Posterior vena cava (tissue), 2 donors: ENCODE data around the gene KDM2B. TPM values are rescaled to one million over a fixed set of nuclear protein-coding genes. Genes with fewer than 3 reads are reported as not detected.

ENCODE experiments used
- DNase-seq: peaks from one replicate; pipeline ENCODE4 v3.0.0-alpha.2; 2020; ENCODE audit warnings: low spot score
- intact Hi-C, 2 donors: fragments of 100-400 bp; cut with DNase I; formaldehyde crosslinking; loops; one replicate each; pipeline versions ENCODE4 v1.14.1 to v1.14.2; 2022 to 2023
- long read RNA-seq, 2 donors: library from polyadenylated mRNA; unstranded; transcript quantifications; one replicate each; pipeline ENCODE4 v2.0.0, GENCODE V29; 2020 to 2021
- total RNA-seq, 2 donors: library from RNA; stranded (reverse); fragmentation: NEBNext Ultra II Directional; extraction: Animal tissue kit (Norgen Biotek cat#: 25700); gene quantifications; one replicate each; pipeline ENCODE4 v1.2.1, GENCODE V29; 2021
- donor health status: DM: yes; HTN: yes; CAD: no.
- donor health status: DM: yes; HTN: yes; CAD: no.

Gene KDM2B
- 10 to 100 TPM; 14.6 to 15.6 TPM for total RNA-seq
- long read RNA-seq, donor 1, partial matches to known transcripts, result 3 of 9 reads
- long read RNA-seq, donor 1, other reads (novel, unspliced or antisense), result 6 of 9 reads
- long read RNA-seq, donor 2, partial matches to known transcripts, result 5 of 10 reads
- long read RNA-seq, donor 2, other reads (novel, unspliced or antisense), result 4 of 10 reads

DNA sequence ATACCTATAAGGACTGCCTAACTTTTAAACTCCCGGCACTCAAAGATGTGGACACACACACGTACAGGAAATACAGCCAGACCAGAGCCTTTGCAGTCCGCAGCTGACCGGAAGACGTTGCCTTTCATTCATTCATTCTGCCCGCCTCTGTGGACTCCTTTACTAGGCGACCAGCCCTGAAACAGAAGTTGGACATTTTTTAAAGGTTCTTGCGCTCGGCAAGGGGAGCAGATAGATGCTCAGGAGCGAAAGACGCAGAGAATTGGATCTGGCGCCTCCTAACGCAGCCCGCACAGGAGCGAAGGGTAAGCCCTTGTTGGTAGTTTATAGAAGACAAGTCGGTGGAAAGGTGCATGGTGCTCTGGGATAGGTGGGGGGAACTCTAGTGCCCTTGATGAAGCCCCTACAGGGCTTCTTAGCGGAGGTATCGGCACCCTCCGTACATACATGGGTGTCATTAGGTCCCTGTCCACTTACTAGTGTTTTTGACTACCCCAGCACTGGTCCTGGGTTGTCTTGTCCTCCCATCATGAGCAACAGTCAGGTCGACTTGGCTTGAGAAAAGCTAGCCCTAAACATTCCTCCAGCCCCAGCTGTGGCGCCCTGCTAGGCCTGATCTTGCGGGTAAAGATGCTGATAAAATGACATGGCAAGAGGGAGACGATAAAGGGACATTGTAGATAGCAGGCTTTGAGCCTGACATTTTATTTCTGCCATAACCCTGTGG is at the start of gene KDM2B:
TSS of gene KDM2B (minus strand) at position 65 of the 727 bp plus-strand sequence. CDS start 112 bp downstream, outside the sequence.
- DNase-seq, result no peak
- intact Hi-C loops, result no loop called here

- intact Hi-C loops, result loop anchor here (5.0 to 10.0 kb wide), 2 partner anchors 51 to 74 kb away; no protein-coding TSS in a partner anchor
- DNase-seq, result no peak
These were observed 47.7 kb upstream of the KDM2B start for GRCh38 chr12:121628536-121628935.

DNA sequence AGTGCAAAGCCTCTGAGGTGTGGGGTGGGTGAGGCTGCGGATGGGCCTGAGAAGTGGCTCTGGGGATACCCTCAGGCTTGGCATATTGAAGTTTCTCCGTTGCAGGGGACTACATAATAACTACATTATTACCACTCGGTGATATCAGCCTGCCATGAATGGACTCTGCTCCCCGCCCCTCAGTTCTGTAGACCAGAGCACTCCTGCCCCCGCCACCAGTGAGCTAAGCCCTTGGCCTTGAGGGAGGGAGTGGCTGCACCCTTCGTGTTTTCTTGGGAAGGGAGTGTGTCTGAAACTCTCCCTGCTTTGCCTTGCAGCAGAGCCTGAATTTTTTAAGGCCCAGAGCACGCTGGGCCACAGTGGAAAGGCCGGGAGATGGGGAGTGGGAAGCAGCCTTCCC is 47.2 kb upstream of the KDM2B start:
- intact Hi-C loops, result loop anchor here (5.0 to 10.0 kb wide), 2 partner anchors 51 to 73 kb away; no protein-coding TSS in a partner anchor
- no peak for DNase-seq

DNA sequence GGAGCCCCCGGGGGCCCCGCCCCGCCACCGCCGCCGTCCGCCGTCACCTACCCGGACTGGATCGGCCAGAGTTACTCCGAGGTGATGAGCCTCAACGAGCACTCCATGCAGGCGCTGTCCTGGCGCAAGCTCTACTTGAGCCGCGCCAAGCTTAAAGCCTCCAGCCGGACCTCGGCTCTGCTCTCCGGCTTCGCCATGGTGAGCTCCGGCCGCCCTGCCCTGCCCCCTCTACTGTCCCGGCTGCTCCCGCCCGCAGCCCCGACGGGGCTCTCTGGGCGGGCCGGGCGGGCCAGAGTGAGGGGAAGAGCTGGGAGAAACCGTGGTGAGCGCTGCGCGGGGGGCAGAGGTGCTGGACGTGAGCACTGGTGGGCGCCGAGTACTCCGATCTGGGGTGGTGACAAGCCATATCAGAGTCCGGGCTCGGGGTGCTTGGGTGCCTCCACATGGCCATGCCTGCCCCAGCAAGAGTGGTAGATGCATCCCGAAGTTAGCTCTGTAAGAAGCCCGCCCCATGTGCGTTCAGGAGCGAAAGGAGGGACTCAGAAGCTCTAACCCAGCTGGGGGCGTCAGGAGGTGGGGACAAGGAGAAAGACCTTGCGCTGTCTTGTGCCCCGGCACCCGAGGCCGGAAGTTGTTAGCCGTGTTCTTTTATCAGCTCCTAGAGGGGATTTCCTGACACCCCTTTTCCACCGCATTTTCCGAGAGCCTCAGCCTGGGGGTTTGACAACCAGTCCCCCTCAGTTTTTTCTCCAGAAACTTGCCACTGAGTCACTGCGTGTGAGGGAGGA is 46.2 kb upstream of the KDM2B start:
- DNase-seq, result peak; percentile 88
- intact Hi-C loops, result loop anchor here (5.0 to 10.0 kb wide), 2 partner anchors 50 to 72 kb away; no protein-coding TSS in a partner anchor

DNA sequence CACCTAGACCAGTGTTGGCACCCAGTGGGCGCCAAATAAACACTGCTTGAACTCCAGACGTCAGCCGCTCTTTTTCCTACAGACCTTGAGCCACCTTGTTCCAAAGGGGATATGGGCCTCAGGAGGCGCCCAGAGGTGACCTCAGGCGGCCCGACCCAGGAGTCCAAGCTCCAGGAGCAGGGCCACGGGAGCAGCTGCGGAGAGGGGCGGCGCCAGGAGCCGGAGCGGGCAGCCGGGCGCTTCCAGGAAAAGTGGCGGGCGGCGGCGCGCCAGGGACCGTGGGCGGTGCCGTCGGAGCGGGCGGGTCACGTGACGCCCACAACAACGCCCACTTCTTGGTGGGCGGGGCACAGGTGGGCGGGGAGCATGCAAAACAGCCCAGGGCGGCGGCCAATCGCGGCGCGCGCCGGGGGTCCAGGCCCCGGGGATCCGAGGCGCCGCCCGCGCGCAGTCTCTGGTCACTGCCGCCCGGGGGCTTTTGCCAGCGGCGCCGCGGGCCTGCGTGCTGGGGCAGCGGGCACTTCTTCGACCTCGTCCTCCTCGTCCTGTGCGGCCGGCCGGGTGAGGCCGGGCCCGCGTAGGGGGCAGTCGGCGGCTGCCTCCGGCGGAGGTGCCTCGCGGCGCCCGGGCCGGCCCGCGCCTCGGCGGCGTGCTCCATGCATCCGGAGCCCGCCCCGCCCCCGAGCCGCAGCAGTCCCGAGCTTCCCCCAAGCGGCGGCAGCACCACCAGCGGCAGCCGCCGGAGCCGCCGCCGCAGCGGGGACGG is 45.4 kb upstream of the KDM2B start, which contains the start of gene ORAI1:
TSS of gene ORAI1 (plus strand) at position 444 of the 766 bp plus-strand sequence.
- intact Hi-C loops, result loop anchor here (5.0 to 10.0 kb wide), 2 partner anchors 49 to 71 kb away; no protein-coding TSS in a partner anchor
- peak; percentile 99 for DNase-seq

DNA sequence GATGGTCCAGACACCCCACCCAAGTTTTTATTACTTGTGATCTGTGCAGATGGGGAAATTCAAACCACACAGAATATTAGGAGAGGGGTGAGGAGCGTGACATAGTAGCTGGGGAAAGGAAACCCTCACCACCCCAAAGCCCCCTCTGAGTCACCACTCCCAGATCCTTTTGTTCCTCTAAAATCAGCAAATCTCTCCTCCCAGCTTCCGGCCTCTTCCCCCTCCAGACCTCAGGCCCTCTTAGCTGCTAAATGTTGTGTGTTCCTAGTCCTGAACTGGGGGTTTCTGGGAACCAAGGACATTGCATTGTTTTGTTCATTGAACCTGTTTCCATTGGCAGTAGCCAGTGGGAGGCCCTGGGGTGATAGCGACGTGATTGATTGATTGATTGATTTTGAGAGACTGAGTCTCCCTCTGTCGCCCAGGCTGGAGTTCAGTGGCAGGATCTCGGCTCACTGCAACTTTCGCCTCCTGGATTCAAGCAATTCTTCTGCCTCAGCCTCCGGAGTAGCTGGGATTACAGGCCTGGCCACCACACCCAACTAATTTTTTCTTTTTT is 39.6 kb upstream of the KDM2B start:
- intact Hi-C loops, result loop anchor here (5.0 to 10.0 kb wide), 2 partner anchors 66 to 68 kb away; no protein-coding TSS in a partner anchor
- no peak for DNase-seq

DNA sequence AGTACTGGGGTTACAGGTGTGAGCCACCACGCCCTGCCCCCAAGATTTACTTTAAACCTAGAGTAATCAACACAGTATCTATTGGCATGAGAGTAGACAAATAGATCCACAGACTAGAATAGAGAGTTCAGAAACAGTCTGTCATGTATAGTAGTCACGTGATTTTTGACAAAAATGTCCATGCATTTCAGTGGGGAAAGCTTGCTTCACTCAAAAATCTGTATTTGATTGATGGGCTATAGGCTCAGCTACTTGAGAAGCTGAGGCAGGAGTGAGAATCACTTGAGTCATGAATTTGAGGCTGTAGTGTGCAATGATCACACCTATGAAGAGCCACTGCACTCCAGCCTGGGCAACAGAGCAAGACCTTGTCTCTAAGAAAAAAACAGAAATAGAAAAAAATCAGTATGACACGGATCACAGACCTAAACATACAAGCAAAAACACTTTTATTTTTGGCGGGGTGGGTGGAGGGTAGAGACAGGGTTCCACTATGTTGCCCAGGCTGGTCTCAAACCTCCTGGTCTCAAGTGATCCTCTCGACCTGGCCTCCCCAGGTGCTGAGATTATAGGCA is 37.9 kb upstream of the KDM2B start:
- no peak for DNase-seq
- intact Hi-C loops, result no loop called here

DNA sequence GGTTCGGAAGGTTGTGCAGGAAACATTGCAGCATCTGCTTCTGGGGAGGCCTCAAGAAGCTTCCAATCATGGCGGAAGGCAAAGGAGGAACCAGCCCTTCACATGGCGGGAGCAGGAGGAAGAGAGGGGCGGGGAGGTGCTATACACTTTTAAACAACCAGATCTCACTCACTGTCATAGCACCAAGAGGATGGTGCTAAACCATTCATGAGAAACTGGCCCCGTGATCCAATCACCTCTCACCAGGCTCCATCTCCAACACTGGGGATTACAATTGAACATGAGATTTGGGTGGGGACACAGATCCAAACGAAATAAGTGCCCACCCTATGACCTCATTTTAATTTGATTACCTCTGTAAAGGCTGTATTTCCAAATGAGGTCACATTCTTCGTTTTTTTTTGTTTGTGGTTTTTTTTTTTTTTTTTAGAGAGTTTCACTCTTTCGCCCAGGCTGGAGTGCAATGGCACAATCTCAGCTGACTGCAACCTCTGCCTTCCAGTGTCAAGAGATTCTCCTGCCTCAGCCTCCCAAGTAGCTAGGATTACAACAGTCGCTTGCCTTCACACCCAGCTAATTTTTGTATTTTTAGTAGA is 34.1 kb upstream of the KDM2B start:
- intact Hi-C loops, result no loop called here
- no peak for DNase-seq

GRCh38 chr12:121613462-121613861 is 32.6 kb upstream of the KDM2B start:
- DNase-seq, result no peak
- intact Hi-C loops, result loop anchor here in 1 of 2 donors (1.0 kb wide), 1 partner anchor 10 kb away; no protein-coding TSS in a partner anchor

DNA sequence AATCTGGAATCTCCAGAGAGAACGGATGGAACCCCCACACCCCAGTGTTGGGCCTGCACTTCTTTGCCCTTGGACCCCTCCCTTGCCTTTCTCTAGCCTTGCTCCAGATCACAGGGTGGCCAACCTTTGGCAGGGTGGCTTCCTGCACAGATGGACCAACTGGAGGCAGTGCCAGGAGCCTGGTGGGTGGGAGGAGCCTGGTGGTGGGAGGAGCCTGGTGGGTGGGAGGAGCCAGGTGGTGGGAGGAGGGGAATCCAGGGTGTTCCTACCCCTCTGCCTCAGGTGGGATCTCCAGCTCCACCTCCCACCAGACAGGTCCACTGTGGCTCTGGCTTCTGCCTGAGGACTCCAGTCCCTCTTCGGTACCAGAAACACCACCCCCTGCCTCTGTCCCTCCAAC is 30.5 kb upstream of the KDM2B start:
- intact Hi-C loops, result no loop called here
- DNase-seq, result no peak

DNA sequence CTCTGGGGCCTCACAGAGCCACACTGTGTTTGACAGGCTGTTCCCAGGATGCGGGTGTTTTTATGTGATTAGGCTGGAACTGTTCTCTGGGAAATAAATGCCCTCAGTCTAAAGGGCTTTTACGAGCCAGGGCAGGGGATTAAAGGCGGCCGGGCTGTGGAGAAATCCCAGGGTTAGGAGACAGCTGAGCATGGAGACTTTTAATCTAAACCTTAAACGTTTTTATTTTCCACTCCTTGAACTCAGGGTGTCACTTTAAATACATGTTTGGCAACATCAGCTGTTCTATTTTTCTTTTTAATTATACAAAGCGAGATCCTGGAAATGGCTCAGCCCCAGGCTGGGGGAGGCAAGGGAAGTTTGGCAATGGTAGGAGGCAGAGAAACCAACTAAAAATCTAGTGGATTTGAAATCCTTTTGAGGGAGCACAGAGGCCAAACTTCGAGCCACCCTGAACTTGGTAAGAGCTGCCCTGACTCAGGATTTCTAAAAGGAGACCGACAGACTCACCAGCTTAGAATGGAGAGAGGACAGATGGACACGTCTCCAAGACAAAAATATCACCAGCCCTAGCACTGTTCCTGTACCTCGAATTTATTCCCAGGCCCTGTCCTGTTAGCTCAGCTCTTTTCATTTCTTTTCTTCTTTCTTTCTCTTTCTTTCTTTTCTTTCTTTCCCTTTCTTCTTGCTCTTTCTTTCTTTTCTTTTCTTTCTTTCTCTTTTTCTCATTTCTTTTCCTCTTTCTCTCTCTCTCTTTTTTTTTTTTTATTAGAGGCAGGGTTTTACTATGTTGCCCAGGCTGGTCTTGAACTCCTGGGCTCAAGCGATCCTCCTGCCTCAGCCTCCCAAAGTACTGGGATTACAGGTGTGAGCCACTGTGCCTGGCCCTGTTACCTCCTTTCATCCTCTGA is 29.7 kb upstream of the KDM2B start:
- DNase-seq, result no peak
- intact Hi-C loops, result no loop called here

DNA sequence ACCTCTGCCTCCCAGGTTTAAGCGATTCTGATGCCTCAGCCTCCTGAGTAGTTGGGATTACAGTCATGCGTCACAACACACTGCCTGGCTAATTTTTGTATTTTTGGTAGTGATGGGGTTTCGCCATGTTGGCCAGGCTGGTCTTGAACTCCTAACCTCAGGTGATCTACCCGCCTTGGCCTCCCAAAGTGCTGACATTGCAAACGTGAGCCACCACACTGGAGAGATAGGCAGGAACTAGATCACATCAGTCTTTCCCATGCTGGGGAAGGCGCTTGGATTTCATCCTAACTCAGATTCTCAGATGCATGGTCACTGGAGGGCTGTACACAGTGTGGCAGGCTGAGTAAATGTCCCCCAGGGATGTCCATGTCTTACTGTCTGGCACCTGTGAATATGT is 27.5 kb upstream of the KDM2B start:
- intact Hi-C loops, result no loop called here
- no peak for DNase-seq

DNA sequence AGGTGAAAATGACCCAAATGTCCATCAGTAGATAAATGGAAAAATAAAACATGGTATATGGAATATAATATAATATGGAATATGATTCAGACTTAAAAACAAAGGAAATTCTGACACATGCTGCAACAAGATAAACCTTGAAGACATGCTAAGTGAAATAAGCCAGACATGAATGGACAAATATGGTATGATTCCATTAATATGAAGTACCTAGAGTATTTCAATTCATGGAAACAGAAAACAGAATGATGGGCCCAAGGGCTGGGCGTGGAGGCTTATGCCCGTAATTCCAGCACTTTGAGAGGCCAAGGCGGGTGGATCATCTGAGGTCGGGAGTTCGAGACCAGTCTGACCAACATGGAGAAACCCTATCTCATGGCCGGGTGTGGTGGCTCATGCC is 22.8 kb upstream of the KDM2B start:
- intact Hi-C loops, result no loop called here
- DNase-seq, result no peak

GRCh38 chr12:121602766-121603165 is 21.9 kb upstream of the KDM2B start:
- intact Hi-C loops, result no loop called here
- DNase-seq, result no peak

DNA sequence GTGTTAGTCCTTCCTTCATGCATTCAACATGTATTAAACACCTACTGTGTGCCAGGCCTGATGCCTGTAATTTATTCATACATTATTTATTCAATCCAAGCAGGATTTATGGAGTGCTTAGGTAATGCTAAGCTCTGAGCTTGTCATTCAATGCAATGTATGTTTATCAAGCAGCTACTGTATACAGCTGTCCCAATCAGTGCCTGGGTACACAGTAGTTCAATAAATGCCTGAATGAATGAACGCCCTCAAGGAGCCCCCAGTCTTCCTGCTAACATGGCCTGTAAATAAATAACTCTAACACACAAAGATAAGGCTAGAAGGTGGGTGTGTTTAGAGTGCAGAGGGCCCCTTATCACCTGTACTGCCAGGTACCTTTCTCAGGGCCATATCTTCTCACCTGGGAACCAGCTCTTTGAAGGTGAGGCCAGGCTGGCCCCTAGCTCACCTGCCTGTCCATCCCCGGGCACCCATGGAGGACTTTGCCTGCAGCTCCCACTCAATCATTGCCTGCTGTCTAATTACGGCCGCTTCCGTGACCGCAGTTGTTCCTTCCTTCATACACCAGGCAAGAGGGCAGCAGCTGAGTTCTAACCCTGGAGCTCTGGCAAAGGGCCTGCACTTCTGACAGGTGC is 20.0 kb upstream of the KDM2B start:
- intact Hi-C loops, result no loop called here
- DNase-seq, result no peak

DNA sequence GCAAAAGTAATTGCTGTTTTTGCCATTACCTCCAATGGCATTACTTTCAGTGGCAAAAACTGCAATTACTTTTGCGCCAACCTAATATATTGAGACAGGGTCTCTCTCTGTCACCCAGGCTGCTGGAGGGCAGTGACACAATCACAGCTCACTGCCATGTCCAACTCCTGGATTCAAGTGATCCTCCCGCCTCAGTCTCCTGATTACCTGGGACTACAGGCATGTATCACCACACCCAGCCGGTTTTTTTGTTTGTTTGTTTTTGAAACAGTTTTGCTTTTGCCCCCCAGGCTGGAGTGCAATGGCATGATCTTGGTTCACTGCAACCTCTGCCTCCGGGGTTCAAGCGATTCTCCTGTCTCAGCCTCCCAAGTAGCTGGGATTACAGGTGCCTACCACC is 15.7 kb upstream of the KDM2B start:
- DNase-seq, result no peak
- intact Hi-C loops, result loop anchor here in 1 of 2 donors (5.0 kb wide), 1 partner anchor 1531 kb away; no protein-coding TSS in a partner anchor
